SK-N-SH treated with all-trans-retinoic acid at 6 μM for 48 hours (cell line): ENCODE measurements around the gene MR1.

Source experiments
- ATAC-seq: fragments of 200-7000 bp; cut with Tn5 transposase; 3 replicates; pipeline ENCODE4 v1.9.1; 2020; ENCODE audit warnings: mild to moderate bottlenecking, moderate library complexity
- ARNTL ChIP-seq: fragments of 450-650 bp; formaldehyde crosslinking; IDR thresholded peaks from 2 replicates; pipeline ENCODE4 v1.5.0; 2020; ENCODE audit warnings: low read depth, mild to moderate bottlenecking, moderate library complexity, borderline replicate concordance
- BACH2 ChIP-seq: fragments of 250-450 bp; sonication (Bioruptor Pico); IDR thresholded peaks from 2 replicates; pipeline ENCODE4 v1.9.0; 2021; ENCODE audit warnings: mild to moderate bottlenecking, borderline replicate concordance
- CREB5 ChIP-seq: fragments of 250-450 bp; sonication (Bioruptor Pico); IDR thresholded peaks from 2 replicates; pipeline ENCODE4 v1.5.1; 2020; ENCODE audit warnings: low read depth, mild to moderate bottlenecking, moderate library complexity
- CSDC2 ChIP-seq: fragments of 250-450 bp; sonication (Bioruptor Pico); IDR thresholded peaks from 2 replicates; pipeline ENCODE4 v1.5.0; 2020; ENCODE audit warnings: mild to moderate bottlenecking, moderate library complexity
- ESRRG ChIP-seq: fragments of 250-450 bp; sonication (Bioruptor Pico); IDR thresholded peaks from 2 replicates; pipeline ENCODE4 v1.6.1; 2021; ENCODE audit warnings: mild to moderate bottlenecking
- GLIS3 ChIP-seq: fragments of 250-450 bp; sonication (Bioruptor Pico); IDR thresholded peaks from 2 replicates; pipeline ENCODE4 v1.5.0; 2020; ENCODE audit warnings: mild to moderate bottlenecking, moderate library complexity
- ISL1 ChIP-seq: fragments of 250-450 bp; sonication (Bioruptor Pico); IDR thresholded peaks from 2 replicates; pipeline ENCODE4 v2.1.2; 2022; ENCODE audit warnings: mild to moderate bottlenecking, moderate library complexity
- OSR1 ChIP-seq: fragments of 250-450 bp; sonication (Bioruptor Pico); IDR thresholded peaks from 2 replicates; pipeline ENCODE4 v1.8.0; 2022; ENCODE audit warnings: moderate library complexity, mild to moderate bottlenecking, inconsistent platforms
- PATZ1 ChIP-seq: fragments of 250-450 bp; sonication (Bioruptor Pico); IDR thresholded peaks from 2 replicates; pipeline ENCODE4 v1.8.0; 2020; ENCODE audit warnings: mild to moderate bottlenecking, moderate library complexity, borderline replicate concordance
- PPARA ChIP-seq: fragments of 250-450 bp; sonication (Bioruptor Pico); IDR thresholded peaks from 2 replicates; pipeline ENCODE4 v1.5.0; 2020; ENCODE audit warnings: mild to moderate bottlenecking, borderline replicate concordance
- RARB ChIP-seq: fragments of 250-450 bp; sonication (Bioruptor Pico); IDR thresholded peaks from 2 replicates; pipeline ENCODE4 v1.8.0; 2021; ENCODE audit warnings: mild to moderate bottlenecking, moderate library complexity
- SNAI2 ChIP-seq: fragments of 250-450 bp; sonication (Bioruptor Pico); IDR thresholded peaks from 2 replicates; pipeline ENCODE4 v1.5.0; 2020; ENCODE audit warnings: mild to moderate bottlenecking, moderate library complexity
- TCF4 ChIP-seq: fragments of 250-450 bp; sonication (Bioruptor Pico); IDR thresholded peaks from 2 replicates; pipeline ENCODE4 v1.8.0; 2021; ENCODE audit warnings: mild to moderate bottlenecking, moderate library complexity, borderline replicate concordance
- TOX ChIP-seq: fragments of 250-450 bp; sonication (Bioruptor Pico); IDR thresholded peaks from 2 replicates; pipeline ENCODE4 v1.8.0; 2021; ENCODE audit warnings: mild to moderate bottlenecking, moderate library complexity, borderline replicate concordance
- ZC3H10 ChIP-seq: fragments of 250-450 bp; sonication (Bioruptor Pico); IDR thresholded peaks from 2 replicates; pipeline ENCODE4 v1.5.1; 2021; ENCODE audit warnings: mild to moderate bottlenecking, moderate library complexity
- ZFP3 ChIP-seq: fragments of 250-450 bp; sonication (Bioruptor Pico); IDR thresholded peaks from 2 replicates; pipeline ENCODE4 v1.5.0; 2020; ENCODE audit warnings: mild to moderate bottlenecking, moderate library complexity
- ZFP30 ChIP-seq: fragments of 450-650 bp; formaldehyde crosslinking; IDR thresholded peaks from 2 replicates; pipeline ENCODE4 v1.5.0; 2022; ENCODE audit warnings: mild to moderate bottlenecking, moderate library complexity
- ZNF565 ChIP-seq: fragments of 450-650 bp; formaldehyde crosslinking; conservative IDR thresholded peaks from 2 replicates; pipeline ENCODE4 v1.5.0; 2020; ENCODE audit warnings: low read depth, mild to moderate bottlenecking, moderate library complexity
- ZNF70 ChIP-seq: fragments of 450-650 bp; formaldehyde crosslinking; IDR thresholded peaks from 2 replicates; pipeline ENCODE4 v1.5.0; 2020; ENCODE audit warnings: mild to moderate bottlenecking, moderate library complexity
- ZNF8 ChIP-seq: fragments of 450-650 bp; formaldehyde crosslinking; IDR thresholded peaks from 2 replicates; pipeline ENCODE4 v1.5.0; 2020; ENCODE audit warnings: mild to moderate bottlenecking, moderate library complexity
- TF ChIP-seq, protein P1 (sequence below): fragments of 250-450 bp; sonication (Bioruptor Pico); IDR thresholded peaks from 2 replicates; pipeline ENCODE4 v1.5.0; 2020; ENCODE audit warnings: mild to moderate bottlenecking, moderate library complexity
- TF ChIP-seq, protein P2 (sequence below): fragments of 250-450 bp; sonication (Bioruptor Pico); IDR thresholded peaks from 2 replicates; pipeline ENCODE4 v1.5.1; 2021; ENCODE audit warnings: mild to moderate bottlenecking, moderate library complexity

MR1 gene

GRCh38 chr1:181079382-181079781, 45.6 kb downstream of the MR1 start (continued):
- TF ChIP-seq, protein P1, sequence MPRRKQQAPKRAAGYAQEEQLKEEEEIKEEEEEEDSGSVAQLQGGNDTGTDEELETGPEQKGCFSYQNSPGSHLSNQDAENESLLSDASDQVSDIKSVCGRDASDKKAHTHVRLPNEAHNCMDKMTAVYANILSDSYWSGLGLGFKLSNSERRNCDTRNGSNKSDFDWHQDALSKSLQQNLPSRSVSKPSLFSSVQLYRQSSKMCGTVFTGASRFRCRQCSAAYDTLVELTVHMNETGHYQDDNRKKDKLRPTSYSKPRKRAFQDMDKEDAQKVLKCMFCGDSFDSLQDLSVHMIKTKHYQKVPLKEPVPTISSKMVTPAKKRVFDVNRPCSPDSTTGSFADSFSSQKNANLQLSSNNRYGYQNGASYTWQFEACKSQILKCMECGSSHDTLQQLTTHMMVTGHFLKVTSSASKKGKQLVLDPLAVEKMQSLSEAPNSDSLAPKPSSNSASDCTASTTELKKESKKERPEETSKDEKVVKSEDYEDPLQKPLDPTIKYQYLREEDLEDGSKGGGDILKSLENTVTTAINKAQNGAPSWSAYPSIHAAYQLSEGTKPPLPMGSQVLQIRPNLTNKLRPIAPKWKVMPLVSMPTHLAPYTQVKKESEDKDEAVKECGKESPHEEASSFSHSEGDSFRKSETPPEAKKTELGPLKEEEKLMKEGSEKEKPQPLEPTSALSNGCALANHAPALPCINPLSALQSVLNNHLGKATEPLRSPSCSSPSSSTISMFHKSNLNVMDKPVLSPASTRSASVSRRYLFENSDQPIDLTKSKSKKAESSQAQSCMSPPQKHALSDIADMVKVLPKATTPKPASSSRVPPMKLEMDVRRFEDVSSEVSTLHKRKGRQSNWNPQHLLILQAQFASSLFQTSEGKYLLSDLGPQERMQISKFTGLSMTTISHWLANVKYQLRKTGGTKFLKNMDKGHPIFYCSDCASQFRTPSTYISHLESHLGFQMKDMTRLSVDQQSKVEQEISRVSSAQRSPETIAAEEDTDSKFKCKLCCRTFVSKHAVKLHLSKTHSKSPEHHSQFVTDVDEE (CRISPR knock-in tag), result no peak
- no peak for TF ChIP-seq PATZ1
- no peak for TF ChIP-seq ZFP3 (CRISPR knock-in tag)
- TF ChIP-seq CSDC2, result no peak
- no peak for TF ChIP-seq GLIS3 (CRISPR knock-in tag)
- no peak for TF ChIP-seq ZNF8

DNA sequence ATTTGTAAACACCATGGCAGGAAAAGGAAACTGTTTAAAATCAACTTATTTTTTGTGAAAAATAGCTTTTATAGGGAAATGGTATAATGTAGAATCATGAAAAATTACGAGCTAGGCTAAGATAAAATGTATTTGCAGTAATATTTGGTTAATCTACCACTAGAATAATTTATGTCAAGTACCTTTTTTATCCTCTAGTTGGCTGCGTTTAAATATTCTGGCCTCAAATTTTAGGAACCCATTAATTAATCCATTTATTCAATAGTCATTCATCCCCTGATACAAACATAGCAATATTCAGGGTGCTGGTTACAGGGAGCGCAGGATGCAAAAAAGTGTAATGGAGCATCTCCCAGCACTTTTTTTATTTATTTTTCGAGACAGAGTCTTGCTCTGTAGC, 46.1 kb downstream of the MR1 start:
- TF ChIP-seq ISL1 (CRISPR knock-in tag) (no peak), ARNTL (no peak), TOX (CRISPR knock-in tag) (no peak), SNAI2 (no peak), RARB (CRISPR knock-in tag) (no peak), OSR1 (no peak), BACH2 (CRISPR knock-in tag) (no peak), ZFP30 (no peak), ZNF565 (CRISPR knock-in tag) (no peak), ZNF70 (CRISPR knock-in tag) (no peak), ZC3H10 (no peak), TCF4 (CRISPR knock-in tag) (no peak), PPARA (CRISPR knock-in tag) (no peak), GLIS3 (CRISPR knock-in tag) (no peak), ZNF8 (no peak), CREB5 (CRISPR knock-in tag) (no peak), ESRRG (no peak)
- TF ChIP-seq, protein P2, sequence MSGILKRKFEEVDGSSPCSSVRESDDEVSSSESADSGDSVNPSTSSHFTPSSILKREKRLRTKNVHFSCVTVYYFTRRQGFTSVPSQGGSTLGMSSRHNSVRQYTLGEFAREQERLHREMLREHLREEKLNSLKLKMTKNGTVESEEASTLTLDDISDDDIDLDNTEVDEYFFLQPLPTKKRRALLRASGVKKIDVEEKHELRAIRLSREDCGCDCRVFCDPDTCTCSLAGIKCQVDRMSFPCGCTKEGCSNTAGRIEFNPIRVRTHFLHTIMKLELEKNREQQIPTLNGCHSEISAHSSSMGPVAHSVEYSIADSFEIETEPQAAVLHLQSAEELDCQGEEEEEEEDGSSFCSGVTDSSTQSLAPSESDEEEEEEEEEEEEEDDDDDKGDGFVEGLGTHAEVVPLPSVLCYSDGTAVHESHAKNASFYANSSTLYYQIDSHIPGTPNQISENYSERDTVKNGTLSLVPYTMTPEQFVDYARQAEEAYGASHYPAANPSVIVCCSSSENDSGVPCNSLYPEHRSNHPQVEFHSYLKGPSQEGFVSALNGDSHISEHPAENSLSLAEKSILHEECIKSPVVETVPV, result no peak
- no peak for ATAC-seq

- TF ChIP-seq, protein P2, result no peak
- TF ChIP-seq CREB5 (CRISPR knock-in tag), result no peak
- TF ChIP-seq PPARA (CRISPR knock-in tag), result no peak
- no peak for TF ChIP-seq ZNF70 (CRISPR knock-in tag)
- TF ChIP-seq ZC3H10, result no peak
- no peak for TF ChIP-seq ESRRG
- TF ChIP-seq PATZ1, result no peak
- TF ChIP-seq ZFP3 (CRISPR knock-in tag), result no peak
- no peak for TF ChIP-seq GLIS3 (CRISPR knock-in tag)
- TF ChIP-seq, protein P1 (CRISPR knock-in tag), result no peak
- TF ChIP-seq RARB (CRISPR knock-in tag), result no peak
- no peak for TF ChIP-seq ISL1 (CRISPR knock-in tag)
- no peak for TF ChIP-seq CSDC2
- TF ChIP-seq ARNTL, result no peak
- no peak for TF ChIP-seq ZNF565 (CRISPR knock-in tag)
- no peak for TF ChIP-seq TOX (CRISPR knock-in tag)
- no peak for TF ChIP-seq TCF4 (CRISPR knock-in tag)
- ATAC-seq, result no peak
These were observed 46.8 kb downstream of the MR1 start for GRCh38 chr1:181080556-181080955.
